GM10266 (cell line): ENCODE measurements around the gene MGMT.

Experiments used
- DNase-seq: peaks from one replicate; pipeline ENCODE4 v3.0.0; 2012; ENCODE audit errors: extremely low spot score
- CTCF ChIP-seq: IDR thresholded peaks from 2 replicates; pipeline ENCODE4 v1.5.1; 2012; ENCODE audit warnings: mild to moderate bottlenecking, low read depth; ENCODE audit not compliant: control insufficient read depth, insufficient read depth; ENCODE audit errors: missing control alignments

Gene MGMT

GRCh38 chr10:129775681-129776080, 308.6 kb downstream of the MGMT start:
- DNase-seq: no peak
- no peak for TF ChIP-seq CTCF

- TF ChIP-seq CTCF: no peak
- DNase-seq: no peak
Observed at GRCh38 chr10:129777687-129778086, 310.6 kb downstream of the MGMT start.

- no peak for DNase-seq
- TF ChIP-seq CTCF: no peak
Observed at GRCh38 chr10:129778571-129778970, 311.5 kb downstream of the MGMT start.

GRCh38 chr10:129779126-129780111, 312.4 kb downstream of the MGMT start:
- no peak for TF ChIP-seq CTCF
- no peak for DNase-seq

GRCh38 chr10:129780198-129780597, 313.2 kb downstream of the MGMT start:
- DNase-seq: no peak
- TF ChIP-seq CTCF: no peak

GRCh38 chr10:129780901-129781795, 314.1 kb downstream of the MGMT start:
- DNase-seq: no peak
- no peak for TF ChIP-seq CTCF
